ENCODE measurements around the gene DUOX2.
"Not testable (repeated sequence)": the region's sequence is repeated elsewhere in the genome, so short reads cannot be mapped to it uniquely, and the experiment has no call there.

The DUOX2 gene

GRCh38 chr15:45110256-45110820 is 3.6 kb downstream of the DUOX2 start:
- H3K27me3 ChIP-seq, result peaks cover 94% of the 10 kb centered on the region
- H3K4me3 ChIP-seq (ENCODE audit: low read depth in 1 of 2, low read length in 1 of 2), result no peak overlapping the region
- no peak overlapping the region for H3K27ac ChIP-seq
- H3K36me3 ChIP-seq, result no peaks in the 10 kb centered on the region
- no peaks in the 10 kb centered on the region for H3K9me3 ChIP-seq
- TF ChIP-seq CTCF (IDR thresholded peaks at IDR 0.05), result no peak
- H3K4me1 ChIP-seq (ENCODE audit: control insufficient read depth in 1 of 2, insufficient read depth in 1 of 2, low read depth in 1 of 2, low read length in 1 of 2), result peaks cover 6 to 13% of the 10 kb centered on the region in 2 experiments

- Histone ChIP-seq H3K4me3 (ENCODE audit: low read depth in 1 of 2, low read length in 1 of 2) (no peak overlapping the region), H3K4me1 (ENCODE audit: control insufficient read depth in 1 of 2, insufficient read depth in 1 of 2, low read depth in 1 of 2, low read length in 1 of 2) (peaks cover 6 to 13% of the 10 kb centered on the region in 2 experiments), H3K9me3 (no peaks in the 10 kb centered on the region), H3K27ac (no peak overlapping the region), H3K27me3 (peaks cover 75% of the 10 kb centered on the region), H3K36me3 (no peaks in the 10 kb centered on the region)
- TF ChIP-seq CTCF (IDR thresholded peaks at IDR 0.05), result no peak
Observed at GRCh38 chr15:45107941-45108630, 5.9 kb downstream of the DUOX2 start.

- no peak overlapping the region for H3K4me3 ChIP-seq (ENCODE audit: low read depth in 1 of 2, low read length in 1 of 2)
- no peaks in the 10 kb centered on the region for H3K36me3 ChIP-seq
- TF ChIP-seq CTCF (IDR thresholded peaks at IDR 0.05), result no peak
- H3K27ac ChIP-seq, result no peak overlapping the region
- H3K9me3 ChIP-seq, result no peaks in the 10 kb centered on the region
- H3K27me3 ChIP-seq, result peaks cover 56% of the 10 kb centered on the region
- no peaks in the 10 kb centered on the region for H3K4me1 ChIP-seq (ENCODE audit: control insufficient read depth in 1 of 2, insufficient read depth in 1 of 2, low read depth in 1 of 2, low read length in 1 of 2)
Observed at GRCh38 chr15:45106002-45106790, 7.8 kb downstream of the DUOX2 start.

GRCh38 chr15:45105586-45105985 is 8.4 kb downstream of the DUOX2 start:
- no peak overlapping the region for H3K4me3 ChIP-seq (ENCODE audit: low read depth in 1 of 2, low read length in 1 of 2)
- H3K27ac ChIP-seq, result no peak overlapping the region
- H3K36me3 ChIP-seq, result no peaks in the 10 kb centered on the region
- H3K4me1 ChIP-seq (ENCODE audit: control insufficient read depth in 1 of 2, insufficient read depth in 1 of 2, low read depth in 1 of 2, low read length in 1 of 2), result no peaks in the 10 kb centered on the region
- no peak for TF ChIP-seq CTCF (IDR thresholded peaks at IDR 0.05)
- H3K27me3 ChIP-seq, result peaks cover 51% of the 10 kb centered on the region
- H3K9me3 ChIP-seq, result no peaks in the 10 kb centered on the region

- not testable (repeated sequence) for H3K9me3 ChIP-seq; H3K4me1 ChIP-seq (ENCODE audit: control insufficient read depth in 1 of 2, insufficient read depth in 1 of 2, low read depth in 1 of 2, low read length in 1 of 2); H3K4me3 ChIP-seq (ENCODE audit: low read depth in 1 of 2, low read length in 1 of 2); H3K36me3 ChIP-seq; H3K27ac ChIP-seq
- peaks cover 37% of the 10 kb centered on the region for H3K27me3 ChIP-seq
Observed at GRCh38 chr15:45104170-45104569, 9.8 kb downstream of the DUOX2 start.

GRCh38 chr15:45102226-45102625 is 11.7 kb downstream of the DUOX2 start:
- peaks cover 21% of the 10 kb centered on the region for H3K27me3 ChIP-seq

More at GRCh38 chr15:45102226-45102625, 11.7 kb downstream of the DUOX2 start:
- no peak for TF ChIP-seq CTCF (IDR thresholded peaks at IDR 0.05)
- Histone ChIP-seq H3K9me3 (no peaks in the 10 kb centered on the region), H3K4me1 (ENCODE audit: control insufficient read depth in 1 of 2, insufficient read depth in 1 of 2, low read depth in 1 of 2, low read length in 1 of 2) (no peaks in the 10 kb centered on the region), H3K27ac (no peak overlapping the region), H3K36me3 (no peaks in the 10 kb centered on the region), H3K4me3 (ENCODE audit: low read depth in 1 of 2, low read length in 1 of 2) (no peak overlapping the region)

Measured in neutrophil (primary cell).